Endothelial cell of umbilical vein (primary cell): ENCODE measurements around the gene PTPRZ1. TPM values are rescaled to one million over a fixed set of nuclear protein-coding genes. Genes with fewer than 3 reads are reported as not detected.

ENCODE experiments used
- BruUV-seq: library from RNA; stranded (reverse); fragments of 400-500 nt; replicated peaks from 2 replicates; lab custom pipeline; 2021; lab: Mats Ljungman, UMichigan
- CTCF ChIA-PET: fragments of 300-600, 350-600 bp; sonication (Branson Sonifier 250); formaldehyde crosslinking; loops from one replicate; lab custom pipeline; 2021; ENCODE audit warnings: antibody characterized with exemption, inconsistent platforms; lab: Charles Lee
- POLR2A ChIA-PET: fragments of 300-600, 350-600 bp; sonication (Branson Sonifier 250); formaldehyde crosslinking; loops from one replicate; lab custom pipeline; 2021; ENCODE audit warnings: antibody characterized with exemption, inconsistent platforms; lab: Charles Lee
- DNase-seq: peaks from one replicate; pipeline ENCODE4 v3.0.0-alpha.2; 2011; ENCODE audit warnings: low read depth, low spot score
- FAIRE-seq: peaks from 2 replicates; lab custom pipeline; 2011; peaks lifted over from hg19 to GRCh38; lab: Jason Lieb, UNC
- H2AFZ ChIP-seq: 2 replicates; pipeline ENCODE4 v1.6.0; 2012; ENCODE audit warnings: low read depth, low read length, control low read depth, inconsistent platforms
- H3K27ac ChIP-seq: 2 replicates; pipeline ENCODE4 v1.5.1; 2011; ENCODE audit warnings: low read depth, mild to moderate bottlenecking, control low read depth, low read length, moderate library complexity; ENCODE audit not compliant: insufficient read depth
- H3K27me3 ChIP-seq, 2 experiments: 2 replicates each; pipeline versions ENCODE4 v1.6.0 to v1.6.1; 2011; ENCODE audit warnings: low read length in 2 of 2, mixed read lengths in 1 of 2; ENCODE audit not compliant: control insufficient read depth in 2 of 2, insufficient read depth in 2 of 2
- H3K36me3 ChIP-seq, 2 experiments: 2 replicates in 1 of 2; 3 replicates in 1 of 2; pipeline ENCODE4 v1.5.1; 2011; ENCODE audit warnings: low read length in 2 of 2, mild to moderate bottlenecking in 1 of 2, moderate library complexity in 1 of 2; ENCODE audit not compliant: control insufficient read depth in 2 of 2, insufficient read depth in 2 of 2; ENCODE audit errors: extremely low read depth in 1 of 2
- H3K4me1 ChIP-seq: 3 replicates; pipeline ENCODE4 v1.5.1; 2011; ENCODE audit warnings: mild to moderate bottlenecking, low read length; ENCODE audit not compliant: control insufficient read depth, insufficient read depth; ENCODE audit errors: extremely low read depth
- H3K4me2 ChIP-seq: 2 replicates; pipeline ENCODE4 v1.6.1; 2011; ENCODE audit warnings: low read length, control low read depth, mixed read lengths; ENCODE audit not compliant: insufficient read depth
- H3K4me3 ChIP-seq, 3 experiments: fragments of 200-600 bp in 1 of 3; sonication (generic), shearing (Covaris generic) in 1 of 3; replicated peaks in 1 of 3; 2 replicates each; pipeline ENCODE4 v1.5.1; 2011 to 2016; ENCODE audit warnings: control low read depth in 3 of 3, low read length in 3 of 3, mild to moderate bottlenecking in 2 of 3, inconsistent platforms in 1 of 3, low read depth in 1 of 3, moderate library complexity in 1 of 3; ENCODE audit not compliant: insufficient read depth in 1 of 3
- H3K79me2 ChIP-seq: 2 replicates; pipeline ENCODE4 v1.6.0; 2012; ENCODE audit warnings: low read length, inconsistent platforms; ENCODE audit not compliant: control insufficient read depth, insufficient read depth
- H3K9ac ChIP-seq: replicated peaks from 2 replicates; pipeline ENCODE3; 2011; ENCODE audit warnings: low read length, control low read depth; ENCODE audit not compliant: insufficient read depth; ENCODE audit errors: extremely low read depth
- H3K9me1 ChIP-seq: replicated peaks from 3 replicates; pipeline ENCODE4 v1.6.0; 2011; ENCODE audit warnings: mild to moderate bottlenecking, low read length; ENCODE audit not compliant: control insufficient read depth, insufficient read depth; ENCODE audit errors: extremely low read depth
- H3K9me3 ChIP-seq: replicated peaks from 2 replicates; pipeline ENCODE4 v1.5.1; 2012; ENCODE audit warnings: low read length, inconsistent platforms; ENCODE audit not compliant: control insufficient read depth, insufficient read depth
- H4K20me1 ChIP-seq: replicated peaks from 2 replicates; pipeline ENCODE3; 2011; ENCODE audit warnings: mild to moderate bottlenecking, low read length; ENCODE audit not compliant: control insufficient read depth, insufficient read depth; ENCODE audit errors: extremely low read depth
- EZH2 ChIP-seq: IDR thresholded peaks from 2 replicates; pipeline ENCODE4 v1.6.1; 2012; ENCODE audit warnings: borderline replicate concordance, low read depth, mild to moderate bottlenecking, moderate library complexity, low read length, inconsistent platforms; ENCODE audit not compliant: severe bottlenecking
- FOS ChIP-seq: IDR thresholded peaks from 2 replicates; pipeline ENCODE4 v1.6.1; 2011; ENCODE audit warnings: mild to moderate bottlenecking, low read length, moderate library complexity, borderline replicate concordance; ENCODE audit not compliant: insufficient read depth
- GATA2 ChIP-seq: IDR thresholded peaks from 2 replicates; pipeline ENCODE4 v1.7.0; 2011; ENCODE audit warnings: low read depth, mild to moderate bottlenecking, moderate library complexity, mixed read lengths, low read length; ENCODE audit not compliant: insufficient read length, insufficient read depth
- JUN ChIP-seq: IDR thresholded peaks from 2 replicates; pipeline ENCODE4 v1.6.1; 2011; ENCODE audit warnings: borderline replicate concordance, low read depth; ENCODE audit not compliant: insufficient read length, insufficient read depth
- MYC ChIP-seq: IDR thresholded peaks from one replicate; pipeline ENCODE4 v1.6.1; 2011; ENCODE audit warnings: mild to moderate bottlenecking, low read depth, low read length
- POLR2A ChIP-seq: IDR thresholded peaks from 2 replicates; pipeline ENCODE4 v1.6.1; 2012; ENCODE audit warnings: low read depth, mild to moderate bottlenecking, control low read depth, low read length
- POLR2AphosphoS5 ChIP-seq: IDR thresholded peaks from 2 replicates; pipeline ENCODE4 v1.6.1; 2012; ENCODE audit warnings: low read depth, mild to moderate bottlenecking, control low read depth, low read length, moderate library complexity; ENCODE audit not compliant: insufficient read depth
- dilution Hi-C: fragments of 300-500 bp; cut with MboI; formaldehyde crosslinking; loops from one replicate; pipeline ENCODE4 v1.15.0; 2019; ENCODE audit warnings: low sequenced_read_pairs; ENCODE audit not compliant: extremely low pct_ligation_motif_present
- intact Hi-C: fragments of 100-400 bp; cut with micrococcal nuclease; formaldehyde crosslinking; loops from one replicate; pipeline ENCODE4 v1.10.0; 2022
- polyA plus RNA-seq, 4 experiments: library from polyadenylated mRNA; depleted of rRNA in 3 of 4; stranded (reverse) in 3 of 4; unstranded in 1 of 4; fragments of >200 nt; gene quantifications; 2 replicates each; pipeline versions ENCODE4 v1.2.1 to v1.2.3, GENCODE V29; 2011 to 2012; ENCODE audit warnings: missing spikeins in 1 of 4
- total RNA-seq: library from RNA; stranded (reverse); gene quantifications from 2 replicates; pipeline ENCODE4 v1.2.3, GENCODE V29; 2021
- TF ChIP-seq, protein P1 (sequence below): IDR thresholded peaks from 2 replicates; pipeline ENCODE4 v1.6.1; 2011; ENCODE audit not compliant: insufficient read depth, insufficient read length
- TF ChIP-seq, protein P2 (sequence below), 2 donors: IDR thresholded peaks; 1 replicate in 1 of 2; 2 replicates in 1 of 2; pipeline ENCODE4 v1.5.1; 2011; ENCODE audit warnings: low read length in 2 of 2, mild to moderate bottlenecking in 2 of 2, moderate library complexity in 2 of 2, control low read depth in 1 of 2, inconsistent platforms in 1 of 2, low read depth in 1 of 2; ENCODE audit not compliant: insufficient read depth in 1 of 2; ENCODE audit errors: extremely low read depth in 1 of 2

Gene PTPRZ1
- total and polyA plus RNA-seq, 2 donors (not counting 3 experiments of a cell fraction or from before 2014, with no cell fraction given): 0.07 TPM; not detected in 1

- H3K9me1 ChIP-seq: no peaks in the 10 kb centered on the region
- intact Hi-C loops (loop anchor here (2.0 to 10.0 kb wide), 3 partner anchors 203 to 1140 kb away; no protein-coding TSS in a partner anchor), dilution Hi-C loops (no loop called here)
- no TSS peak for BruUV-seq
- no peak overlapping the region for H3K4me3 ChIP-seq
- H4K20me1 ChIP-seq: no peaks in the 10 kb centered on the region
- FAIRE-seq: no peak
- peak; percentile 7 for DNase-seq
- H3K9ac ChIP-seq: no peak overlapping the region
- H3K4me2 ChIP-seq: no peak overlapping the region
- no peaks in the 10 kb centered on the region for H3K79me2 ChIP-seq
- no peak overlapping the region for H2AFZ ChIP-seq
- ChIA-PET CTCF (interaction anchor here (1.6 to 2.1 kb wide), 3 partner anchors 21 to 906 kb away, joined by 3 to 8 read pairs (median 6); no protein-coding TSS in a partner anchor), POLR2A (no interaction called here)
- TF ChIP-seq, protein P1, sequence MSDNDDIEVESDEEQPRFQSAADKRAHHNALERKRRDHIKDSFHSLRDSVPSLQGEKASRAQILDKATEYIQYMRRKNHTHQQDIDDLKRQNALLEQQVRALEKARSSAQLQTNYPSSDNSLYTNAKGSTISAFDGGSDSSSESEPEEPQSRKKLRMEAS: no peak
- TF ChIP-seq GATA2 (no peak), POLR2A (no peak)
- TF ChIP-seq, protein P2, sequence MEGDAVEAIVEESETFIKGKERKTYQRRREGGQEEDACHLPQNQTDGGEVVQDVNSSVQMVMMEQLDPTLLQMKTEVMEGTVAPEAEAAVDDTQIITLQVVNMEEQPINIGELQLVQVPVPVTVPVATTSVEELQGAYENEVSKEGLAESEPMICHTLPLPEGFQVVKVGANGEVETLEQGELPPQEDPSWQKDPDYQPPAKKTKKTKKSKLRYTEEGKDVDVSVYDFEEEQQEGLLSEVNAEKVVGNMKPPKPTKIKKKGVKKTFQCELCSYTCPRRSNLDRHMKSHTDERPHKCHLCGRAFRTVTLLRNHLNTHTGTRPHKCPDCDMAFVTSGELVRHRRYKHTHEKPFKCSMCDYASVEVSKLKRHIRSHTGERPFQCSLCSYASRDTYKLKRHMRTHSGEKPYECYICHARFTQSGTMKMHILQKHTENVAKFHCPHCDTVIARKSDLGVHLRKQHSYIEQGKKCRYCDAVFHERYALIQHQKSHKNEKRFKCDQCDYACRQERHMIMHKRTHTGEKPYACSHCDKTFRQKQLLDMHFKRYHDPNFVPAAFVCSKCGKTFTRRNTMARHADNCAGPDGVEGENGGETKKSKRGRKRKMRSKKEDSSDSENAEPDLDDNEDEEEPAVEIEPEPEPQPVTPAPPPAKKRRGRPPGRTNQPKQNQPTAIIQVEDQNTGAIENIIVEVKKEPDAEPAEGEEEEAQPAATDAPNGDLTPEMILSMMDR (IDR thresholded peaks at IDR 0.05; ENCODE audit: extremely low read depth in 1 of 2, insufficient read depth in 1 of 2, low read depth in 1 of 2, low read length in 2 of 2): no peak
- no peaks in the 10 kb centered on the region for H3K4me1 ChIP-seq
- H3K9me3 ChIP-seq: no peaks in the 10 kb centered on the region
- no peak overlapping the region for H3K27ac ChIP-seq
- H3K36me3 ChIP-seq: no peaks in the 10 kb centered on the region
- no peaks in the 10 kb centered on the region for H3K27me3 ChIP-seq
Observed at GRCh38 chr7:122014697-122015096, 141.7 kb downstream of the PTPRZ1 start.

DNA sequence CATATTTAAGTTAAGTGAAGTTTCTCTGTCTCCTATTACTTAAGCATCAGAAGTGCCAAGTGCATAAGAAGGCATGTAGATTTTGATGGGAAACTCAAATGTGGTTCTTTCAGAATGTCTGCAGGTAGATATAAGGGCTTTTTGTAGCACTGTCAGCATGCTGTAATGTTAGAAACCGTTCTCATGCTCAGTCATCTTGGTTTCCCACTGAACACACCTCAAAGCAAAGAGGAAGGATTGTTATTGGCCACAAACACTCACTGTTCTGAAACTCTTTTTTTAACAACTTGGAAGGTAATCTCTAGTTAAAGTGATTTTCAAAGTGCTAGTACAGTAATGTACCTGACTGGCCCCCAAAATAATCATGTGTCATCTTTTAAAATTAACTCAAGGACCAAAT lies 145.1 kb downstream of the PTPRZ1 start:
- H3K9me1 ChIP-seq: no peaks in the 10 kb centered on the region
- no peaks in the 10 kb centered on the region for H3K27me3 ChIP-seq
- TF ChIP-seq JUN (no peak), MYC (no peak), FOS (no peak), POLR2AphosphoS5 (no peak), EZH2 (no peak), POLR2A (no peak), GATA2 (no peak)
- TF ChIP-seq, protein P1: no peak
- TF ChIP-seq, protein P2 (IDR thresholded peaks at IDR 0.05; ENCODE audit: extremely low read depth in 1 of 2, insufficient read depth in 1 of 2, low read depth in 1 of 2, low read length in 2 of 2): no peak
- no peaks in the 10 kb centered on the region for H3K9me3 ChIP-seq
- no peak overlapping the region for H3K27ac ChIP-seq
- intact Hi-C loops (loop anchor here (5.0 to 10.0 kb wide), 2 partner anchors 199 to 1137 kb away; no protein-coding TSS in a partner anchor), dilution Hi-C loops (no loop called here)
- no peaks in the 10 kb centered on the region for H3K79me2 ChIP-seq
- ChIA-PET CTCF (interaction anchor here (1.3 to 1.8 kb wide), 2 partner anchors 24 to 515 kb away, joined by 3 to 4 read pairs; no protein-coding TSS in a partner anchor), POLR2A (no interaction called here)
- no peak overlapping the region for H3K9ac ChIP-seq
- no peak overlapping the region for H3K4me2 ChIP-seq
- H3K36me3 ChIP-seq: no peaks in the 10 kb centered on the region
- FAIRE-seq: no peak
- H3K4me1 ChIP-seq: no peaks in the 10 kb centered on the region
- H4K20me1 ChIP-seq: no peaks in the 10 kb centered on the region
- no peak overlapping the region for H3K4me3 ChIP-seq
- BruUV-seq: no TSS peak
- no peak for DNase-seq
- no peak overlapping the region for H2AFZ ChIP-seq
